CD14-positive monocyte (primary cell): ENCODE data around the gene RSRC1. TPM values are rescaled to one million over a fixed set of nuclear protein-coding genes. Genes with fewer than 3 reads are reported as not detected.

Source experiments
- DNase-seq, 3 donors: peaks; one replicate each; pipeline ENCODE4 v3.0.0-alpha.2; 2011 to 2022
- H2AFZ ChIP-seq: 2 replicates; pipeline ENCODE4 v1.6.0; 2012; ENCODE audit warnings: mild to moderate bottlenecking, low read depth, low read length, inconsistent platforms; ENCODE audit not compliant: insufficient read depth, poor library complexity, severe bottlenecking
- H3K27ac ChIP-seq, 2 donors: 1 replicate in 1 of 2; 2 replicates in 1 of 2; pipeline ENCODE4 v1.5.1; 2012 to 2013; ENCODE audit warnings: low read length in 2 of 2, control low read depth in 1 of 2, inconsistent platforms in 1 of 2, low read depth in 1 of 2, mild to moderate bottlenecking in 1 of 2
- H3K27me3 ChIP-seq, 2 donors: one replicate each; pipeline versions ENCODE4 v1.6.0 to v1.6.1; 2011 to 2013; ENCODE audit warnings: low read length in 2 of 2; ENCODE audit not compliant: control insufficient read depth in 2 of 2, insufficient read depth in 2 of 2
- H3K36me3 ChIP-seq, 2 donors: replicated peaks in 1 of 2; 1 replicate in 1 of 2; 2 replicates in 1 of 2; pipeline versions ENCODE4 v1.5.1 to v1.6.1; 2012 to 2013; ENCODE audit warnings: low read length in 2 of 2, control low read depth in 1 of 2, inconsistent platforms in 1 of 2, mild to moderate bottlenecking in 1 of 2; ENCODE audit not compliant: insufficient read depth in 2 of 2, control insufficient read depth in 1 of 2
- H3K4me1 ChIP-seq, 2 donors: 1 replicate in 1 of 2; 2 replicates in 1 of 2; pipeline versions ENCODE4 v1.5.1 to v1.6.1; 2012 to 2013; ENCODE audit warnings: low read length in 2 of 2, control low read depth in 1 of 2, inconsistent platforms in 1 of 2, mild to moderate bottlenecking in 1 of 2, moderate library complexity in 1 of 2; ENCODE audit not compliant: insufficient read depth in 2 of 2, control insufficient read depth in 1 of 2
- H3K4me2 ChIP-seq: replicated peaks from 2 replicates; pipeline ENCODE3; 2012; ENCODE audit warnings: low read length, moderate library complexity, mild to moderate bottlenecking; ENCODE audit not compliant: poor library complexity, severe bottlenecking; ENCODE audit errors: extremely low read depth
- H3K4me3 ChIP-seq, 3 experiments: fragments of 200-600 bp in 1 of 3; sonication (generic) in 1 of 3; replicated peaks in 1 of 3; 1 replicate in 2 of 3; 2 replicates in 1 of 3; pipeline ENCODE4 v1.5.1; 2011 to 2013; ENCODE audit warnings: low read length in 3 of 3, mild to moderate bottlenecking in 3 of 3, control low read depth in 2 of 3, low read depth in 2 of 3, inconsistent platforms in 1 of 3, moderate library complexity in 1 of 3
- H3K79me2 ChIP-seq: 2 replicates; pipeline ENCODE4 v1.6.0; 2012; ENCODE audit warnings: mild to moderate bottlenecking, control low read depth, inconsistent platforms, low read length, moderate library complexity; ENCODE audit not compliant: insufficient read depth
- H3K9ac ChIP-seq: 2 replicates; pipeline ENCODE4 v1.6.0; 2017; ENCODE audit warnings: low read length, mild to moderate bottlenecking; ENCODE audit not compliant: insufficient read depth, poor library complexity, severe bottlenecking
- H3K9me3 ChIP-seq, 2 donors: replicated peaks in 1 of 2; 1 replicate in 1 of 2; 2 replicates in 1 of 2; pipeline versions ENCODE4 v1.5.1 to v1.6.1; 2012 to 2013; ENCODE audit warnings: low read length in 2 of 2, control low read depth in 1 of 2; ENCODE audit not compliant: control insufficient read depth in 1 of 2, insufficient read depth in 1 of 2
- H4K20me1 ChIP-seq: 2 replicates; pipeline ENCODE4 v1.6.0; 2012; ENCODE audit warnings: mild to moderate bottlenecking, low read length, control low read depth, moderate library complexity; ENCODE audit not compliant: insufficient read depth
- H3K27ac Mint-ChIP-seq, 7 donors: one replicate each; pipeline ENCODE4 v1.8.0; 2020; ENCODE audit warnings: mild to moderate bottlenecking in 7 of 7, mixed read lengths in 7 of 7, moderate library complexity in 6 of 7, inconsistent platforms in 2 of 7
- H3K27me3 Mint-ChIP-seq, 3 donors: one replicate each; pipeline ENCODE4 v1.8.0; 2021 to 2022; ENCODE audit warnings: low read depth in 3 of 3, mild to moderate bottlenecking in 3 of 3, mixed read lengths in 3 of 3, moderate library complexity in 3 of 3, inconsistent platforms in 1 of 3
- H3K36me3 Mint-ChIP-seq, 2 donors: one replicate each; pipeline ENCODE4 v1.8.0; 2020; ENCODE audit warnings: mixed read lengths in 2 of 2, inconsistent platforms in 1 of 2, mild to moderate bottlenecking in 1 of 2
- H3K4me1 Mint-ChIP-seq: one replicate; pipeline ENCODE4 v1.8.0; 2020; ENCODE audit warnings: mild to moderate bottlenecking, mixed read lengths
- H3K4me3 Mint-ChIP-seq, 2 donors: one replicate each; pipeline ENCODE4 v1.8.0; 2020; ENCODE audit warnings: mild to moderate bottlenecking in 2 of 2, mixed read lengths in 2 of 2, moderate library complexity in 1 of 2
- H3K9me3 Mint-ChIP-seq, 7 donors: one replicate each; pipeline ENCODE4 v1.8.0; 2020 to 2022; ENCODE audit warnings: mixed read lengths in 7 of 7, mild to moderate bottlenecking in 6 of 7, moderate library complexity in 6 of 7, inconsistent platforms in 2 of 7
- WGBS: methylation state at CpG from one replicate; pipeline ENCODE4 v1.1.5; 2013; ENCODE audit warnings: missing lambda C conversion rate; ENCODE audit not compliant: insufficient coverage; 5-methylcytosine and 5-hydroxymethylcytosine counted together
- intact Hi-C, 2 donors: fragments of 100-400 bp; cut with micrococcal nuclease; formaldehyde crosslinking; loops; one replicate each; pipeline versions ENCODE4 v1.15.0 to v1.15.1; 2023
- polyA plus RNA-seq, 3 donors: library from polyadenylated mRNA; depleted of rRNA in 1 of 3; unstranded in 2 of 3; stranded (reverse) in 1 of 3; fragments of 300-500 nt in 2 of 3; fragments of >200 nt in 1 of 3; fragmentation: Illumina TruSeq in 2 of 3; gene quantifications; 1 replicate in 2 of 3; 2 replicates in 1 of 3; pipeline ENCODE4 v1.2.3, GENCODE V29; 2012 to 2021
- TF ChIP-seq, protein P1 (sequence below): fragments of 200-600 bp; IDR thresholded peaks from one replicate; pipeline ENCODE4 v1.8.0; 2022; ENCODE audit warnings: antibody characterized with exemption, mild to moderate bottlenecking

The RSRC1 gene
- polyA plus RNA-seq, 3 donors: 6.6 to 31.7 (median 15.1) TPM

GRCh38 chr3:158452334-158452733 lies 342.4 kb downstream of the RSRC1 start:
- no peaks in the 10 kb centered on the region for H3K36me3 ChIP-seq
- H3K4me1 ChIP-seq: no peaks in the 10 kb centered on the region
- H3K27me3 ChIP-seq: no peaks in the 10 kb centered on the region
- H3K9me3 ChIP-seq: no peaks in the 10 kb centered on the region
- intact Hi-C loops: no loop called here
- DNase-seq: no peak
- no peaks in the 10 kb centered on the region for H4K20me1 ChIP-seq
- no peak overlapping the region for H3K4me2 ChIP-seq
- H3K79me2 ChIP-seq: no peaks in the 10 kb centered on the region
- Mint-ChIP-seq H3K9me3 (no peaks in the 10 kb centered on the region), H3K27ac (no peak overlapping the region), H3K27me3 (no peaks in the 10 kb centered on the region), H3K36me3 (peaks cover 3 to 4% of the 10 kb centered on the region in 2 donors), H3K4me3 (no peak overlapping the region), H3K4me1 (peaks cover 6% of the 10 kb centered on the region)
- TF ChIP-seq, protein P1, sequence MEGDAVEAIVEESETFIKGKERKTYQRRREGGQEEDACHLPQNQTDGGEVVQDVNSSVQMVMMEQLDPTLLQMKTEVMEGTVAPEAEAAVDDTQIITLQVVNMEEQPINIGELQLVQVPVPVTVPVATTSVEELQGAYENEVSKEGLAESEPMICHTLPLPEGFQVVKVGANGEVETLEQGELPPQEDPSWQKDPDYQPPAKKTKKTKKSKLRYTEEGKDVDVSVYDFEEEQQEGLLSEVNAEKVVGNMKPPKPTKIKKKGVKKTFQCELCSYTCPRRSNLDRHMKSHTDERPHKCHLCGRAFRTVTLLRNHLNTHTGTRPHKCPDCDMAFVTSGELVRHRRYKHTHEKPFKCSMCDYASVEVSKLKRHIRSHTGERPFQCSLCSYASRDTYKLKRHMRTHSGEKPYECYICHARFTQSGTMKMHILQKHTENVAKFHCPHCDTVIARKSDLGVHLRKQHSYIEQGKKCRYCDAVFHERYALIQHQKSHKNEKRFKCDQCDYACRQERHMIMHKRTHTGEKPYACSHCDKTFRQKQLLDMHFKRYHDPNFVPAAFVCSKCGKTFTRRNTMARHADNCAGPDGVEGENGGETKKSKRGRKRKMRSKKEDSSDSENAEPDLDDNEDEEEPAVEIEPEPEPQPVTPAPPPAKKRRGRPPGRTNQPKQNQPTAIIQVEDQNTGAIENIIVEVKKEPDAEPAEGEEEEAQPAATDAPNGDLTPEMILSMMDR: no peak
- no peak overlapping the region for H3K27ac ChIP-seq
- no peak overlapping the region for H3K4me3 ChIP-seq
- no peak overlapping the region for H2AFZ ChIP-seq
- no peak overlapping the region for H3K9ac ChIP-seq

- Histone ChIP-seq H4K20me1 (no peaks in the 10 kb centered on the region), H3K9me3 (no peaks in the 10 kb centered on the region), H3K27ac (no peak overlapping the region), H3K27me3 (no peaks in the 10 kb centered on the region), H3K9ac (no peak overlapping the region), H3K4me2 (no peak overlapping the region), H3K4me3 (no peak overlapping the region), H2AFZ (no peak overlapping the region), H3K4me1 (no peaks in the 10 kb centered on the region), H3K36me3 (no peaks in the 10 kb centered on the region), H3K79me2 (no peaks in the 10 kb centered on the region)
- Mint-ChIP-seq H3K27me3 (no peaks in the 10 kb centered on the region), H3K4me3 (no peak overlapping the region), H3K4me1 (peaks cover 6% of the 10 kb centered on the region), H3K27ac (no peak overlapping the region), H3K36me3 (peaks cover 3 to 4% of the 10 kb centered on the region in 2 donors), H3K9me3 (no peaks in the 10 kb centered on the region)
- intact Hi-C loops: no loop called here
- TF ChIP-seq, protein P1: no peak
- WGBS: 100% methylated on average over 2 of the region's 2 CpGs
- DNase-seq: no peak
Observed at GRCh38 chr3:158453004-158453403, 343.1 kb downstream of the RSRC1 start.
